RWPE2 (cell line): ENCODE measurements around the gene TPT1.
"Not testable (repeated sequence)": the region's sequence is repeated elsewhere in the genome, so short reads cannot be mapped to it uniquely, and the experiment has no call there.

ENCODE experiments used
- ATAC-seq: fragments of 200-7000 bp; cut with Tn5 transposase; 3 replicates; pipeline ENCODE4 v1.9.1; 2021; ENCODE audit warnings: low read depth
- DNase-seq: peaks from one replicate; pipeline ENCODE4 v3.0.0-alpha.2; 2020; ENCODE audit warnings: low spot score
- H3K27ac ChIP-seq: fragments of 450-650 bp; 2 replicates; pipeline ENCODE4 v1.5.1; 2017; ENCODE audit warnings: mild to moderate bottlenecking; ENCODE audit not compliant: poor library complexity, severe bottlenecking
- H3K27me3 ChIP-seq: fragments of 250-450 bp; sonication (Bioruptor Pico); 2 replicates; pipeline ENCODE4 v1.5.1; 2021; ENCODE audit warnings: mild to moderate bottlenecking, moderate library complexity; ENCODE audit not compliant: insufficient read depth, poor library complexity, severe bottlenecking
- H3K36me3 ChIP-seq: fragments of 250-450 bp; sonication (Bioruptor Pico); 2 replicates; pipeline ENCODE4 v1.5.1; 2020; ENCODE audit warnings: low read depth, mild to moderate bottlenecking, moderate library complexity
- H3K4me1 ChIP-seq: fragments of 250-450 bp; sonication (Bioruptor Pico); 2 replicates; pipeline ENCODE4 v1.5.1; 2021; ENCODE audit warnings: mild to moderate bottlenecking, moderate library complexity; ENCODE audit not compliant: insufficient read depth, poor library complexity, severe bottlenecking
- H3K4me3 ChIP-seq: fragments of 250-450 bp; sonication (Bioruptor Pico); 2 replicates; pipeline ENCODE4 v1.5.1; 2021; ENCODE audit warnings: mild to moderate bottlenecking, moderate library complexity; ENCODE audit not compliant: severe bottlenecking
- H3K9me3 ChIP-seq: fragments of 250-450 bp; sonication (Bioruptor Pico); 2 replicates; pipeline ENCODE4 v1.5.1; 2021; ENCODE audit warnings: mild to moderate bottlenecking, moderate library complexity; ENCODE audit not compliant: severe bottlenecking
- TF ChIP-seq, protein P1 (sequence below): fragments of 450-650 bp; IDR thresholded peaks from one replicate; pipeline ENCODE4 v1.5.1; 2017; ENCODE audit warnings: mild to moderate bottlenecking, moderate library complexity; ENCODE audit not compliant: poor library complexity, severe bottlenecking

Gene TPT1

DNA sequence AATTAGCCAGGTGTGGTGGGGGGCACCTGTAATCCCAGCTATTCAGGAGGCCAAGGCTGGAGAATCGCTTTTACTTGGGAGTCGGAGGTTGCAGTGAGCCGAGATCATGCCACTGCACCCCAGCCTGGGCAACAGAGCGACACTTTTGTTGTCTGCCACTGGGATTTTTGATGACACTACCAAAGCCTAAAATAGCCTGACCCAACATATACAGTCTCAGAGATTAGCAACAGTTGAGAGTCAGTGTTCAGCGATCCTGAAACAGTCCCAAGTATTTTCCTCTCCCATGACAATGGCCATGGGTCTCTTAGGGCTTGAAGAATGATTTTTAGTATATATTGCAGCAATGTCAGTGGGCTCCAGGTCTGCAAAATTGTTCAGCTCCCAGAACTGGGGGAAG is 44.3 kb upstream of the TPT1 start:
- no peaks in the 10 kb centered on the region for H3K9me3 ChIP-seq
- H3K27ac ChIP-seq: no peak overlapping the region
- no peak overlapping the region for H3K4me3 ChIP-seq
- ATAC-seq: no peak
- TF ChIP-seq, protein P1, sequence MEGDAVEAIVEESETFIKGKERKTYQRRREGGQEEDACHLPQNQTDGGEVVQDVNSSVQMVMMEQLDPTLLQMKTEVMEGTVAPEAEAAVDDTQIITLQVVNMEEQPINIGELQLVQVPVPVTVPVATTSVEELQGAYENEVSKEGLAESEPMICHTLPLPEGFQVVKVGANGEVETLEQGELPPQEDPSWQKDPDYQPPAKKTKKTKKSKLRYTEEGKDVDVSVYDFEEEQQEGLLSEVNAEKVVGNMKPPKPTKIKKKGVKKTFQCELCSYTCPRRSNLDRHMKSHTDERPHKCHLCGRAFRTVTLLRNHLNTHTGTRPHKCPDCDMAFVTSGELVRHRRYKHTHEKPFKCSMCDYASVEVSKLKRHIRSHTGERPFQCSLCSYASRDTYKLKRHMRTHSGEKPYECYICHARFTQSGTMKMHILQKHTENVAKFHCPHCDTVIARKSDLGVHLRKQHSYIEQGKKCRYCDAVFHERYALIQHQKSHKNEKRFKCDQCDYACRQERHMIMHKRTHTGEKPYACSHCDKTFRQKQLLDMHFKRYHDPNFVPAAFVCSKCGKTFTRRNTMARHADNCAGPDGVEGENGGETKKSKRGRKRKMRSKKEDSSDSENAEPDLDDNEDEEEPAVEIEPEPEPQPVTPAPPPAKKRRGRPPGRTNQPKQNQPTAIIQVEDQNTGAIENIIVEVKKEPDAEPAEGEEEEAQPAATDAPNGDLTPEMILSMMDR: no peak
- H3K27me3 ChIP-seq: no peaks in the 10 kb centered on the region
- no peak for DNase-seq
- no peaks in the 10 kb centered on the region for H3K4me1 ChIP-seq
- H3K36me3 ChIP-seq: peaks cover 6% of the 10 kb centered on the region

DNA sequence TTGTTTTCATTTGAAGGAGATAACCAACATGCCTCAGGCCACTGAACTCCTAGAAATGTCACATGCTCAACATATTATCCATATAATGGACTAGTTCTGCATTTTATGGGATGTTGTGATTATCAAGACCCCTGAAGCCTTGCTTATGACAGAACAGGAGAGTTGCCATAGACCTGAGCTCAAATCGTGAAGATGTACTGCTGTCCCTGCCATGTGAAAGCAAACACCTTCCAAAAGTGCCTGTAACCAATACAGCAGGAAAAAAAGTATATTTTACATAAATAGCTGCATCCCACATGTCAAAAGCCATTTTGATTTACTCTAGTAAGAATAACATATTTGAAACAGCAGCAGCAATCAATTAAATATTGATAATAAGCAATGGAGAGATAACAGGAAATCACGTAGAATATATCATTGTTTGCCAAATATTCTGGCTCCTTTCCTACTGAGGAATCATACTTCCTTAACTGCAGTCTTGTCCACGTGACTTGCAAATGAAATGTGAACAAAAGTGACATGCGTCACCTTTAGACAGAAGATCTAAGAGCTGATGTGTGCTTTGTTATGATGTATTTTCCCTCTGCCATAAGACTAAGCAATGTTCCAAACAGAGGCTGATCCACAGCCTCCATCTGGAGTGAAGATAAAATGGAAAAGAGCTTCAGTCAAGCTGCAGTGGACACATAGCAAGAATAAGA is 43.6 kb upstream of the TPT1 start:
- DNase-seq: no peak
- no peak overlapping the region for H3K4me3 ChIP-seq
- no peaks in the 10 kb centered on the region for H3K9me3 ChIP-seq
- H3K27me3 ChIP-seq: no peaks in the 10 kb centered on the region
- TF ChIP-seq, protein P1: no peak
- H3K36me3 ChIP-seq: peaks cover 6% of the 10 kb centered on the region
- ATAC-seq: no peak
- H3K4me1 ChIP-seq: no peaks in the 10 kb centered on the region
- no peak overlapping the region for H3K27ac ChIP-seq

DNA sequence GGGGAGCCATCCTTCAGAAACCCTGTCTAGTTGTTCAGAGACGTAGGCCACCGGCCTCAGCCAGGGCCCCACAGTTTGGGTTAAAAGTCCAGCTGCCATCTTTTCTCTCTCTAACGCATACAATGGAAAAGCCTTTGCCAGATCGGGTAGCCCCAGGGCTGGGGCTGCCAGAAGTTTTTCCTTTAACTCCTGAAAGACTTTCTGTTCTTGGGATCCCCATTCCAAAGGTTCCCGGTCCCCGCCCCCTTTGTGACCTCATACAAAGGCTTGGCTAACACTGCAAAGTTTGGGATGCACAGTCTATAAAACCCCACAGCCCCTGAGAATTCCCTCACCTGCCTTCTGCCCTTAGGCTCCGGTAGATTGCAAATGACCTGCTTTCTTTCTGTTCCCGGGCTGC is 41.8 kb upstream of the TPT1 start:
- not testable (repeated sequence) for ATAC-seq, H3K36me3 ChIP-seq, H3K27ac ChIP-seq, H3K9me3 ChIP-seq, H3K27me3 ChIP-seq, H3K4me3 ChIP-seq, DNase-seq, H3K4me1 ChIP-seq

DNA sequence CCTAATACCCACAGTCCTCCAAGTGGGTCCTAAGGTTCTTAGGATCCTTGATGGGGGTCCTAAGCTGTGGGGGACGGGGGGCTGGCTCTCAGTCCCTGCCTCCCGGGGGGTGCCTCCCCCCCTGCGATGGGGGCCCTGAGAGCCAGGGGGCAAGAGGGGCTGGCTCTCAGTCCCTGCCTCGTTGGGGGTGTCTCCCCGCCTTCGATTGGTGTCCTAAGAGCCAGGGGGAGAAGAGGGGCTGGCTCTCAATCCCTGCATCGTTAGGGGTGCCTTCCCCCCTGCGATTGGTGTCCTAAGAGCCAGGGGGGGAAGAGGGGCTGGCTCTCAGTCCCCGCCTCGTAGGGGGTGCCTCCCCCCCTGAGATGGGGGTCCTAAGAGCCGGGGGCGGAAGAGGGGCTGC is 40.2 kb upstream of the TPT1 start:
- Histone ChIP-seq H3K36me3 (peaks cover 6% of the 10 kb centered on the region), H3K4me1 (no peaks in the 10 kb centered on the region), H3K9me3 (no peaks in the 10 kb centered on the region), H3K4me3 (no peak overlapping the region), H3K27me3 (no peaks in the 10 kb centered on the region), H3K27ac (no peak overlapping the region)
- TF ChIP-seq, protein P1: no peak
- DNase-seq: no peak
- no peak for ATAC-seq

DNA sequence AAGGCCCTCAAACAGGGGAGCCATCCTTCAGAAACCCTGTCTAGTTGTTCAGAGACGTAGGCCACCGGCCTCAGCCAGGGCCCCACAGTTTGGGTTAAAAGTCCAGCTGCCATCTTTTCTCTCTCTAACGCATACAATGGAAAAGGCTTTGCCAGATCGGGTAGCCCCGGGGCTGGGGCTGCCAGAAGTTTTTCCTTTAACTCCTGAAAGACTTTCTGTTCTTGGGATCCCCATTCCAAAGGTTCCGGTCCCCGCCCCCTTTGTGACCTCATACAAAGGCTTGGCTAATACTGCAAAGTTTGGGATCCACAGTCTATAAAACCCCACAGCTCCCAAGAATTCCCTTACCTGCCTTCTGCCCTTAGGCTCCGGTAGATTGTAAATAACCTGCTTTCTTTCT is 39.7 kb upstream of the TPT1 start:
- not testable (repeated sequence) for H3K4me1 ChIP-seq, H3K36me3 ChIP-seq, H3K4me3 ChIP-seq, DNase-seq, H3K27me3 ChIP-seq, ATAC-seq, H3K9me3 ChIP-seq, H3K27ac ChIP-seq

DNA sequence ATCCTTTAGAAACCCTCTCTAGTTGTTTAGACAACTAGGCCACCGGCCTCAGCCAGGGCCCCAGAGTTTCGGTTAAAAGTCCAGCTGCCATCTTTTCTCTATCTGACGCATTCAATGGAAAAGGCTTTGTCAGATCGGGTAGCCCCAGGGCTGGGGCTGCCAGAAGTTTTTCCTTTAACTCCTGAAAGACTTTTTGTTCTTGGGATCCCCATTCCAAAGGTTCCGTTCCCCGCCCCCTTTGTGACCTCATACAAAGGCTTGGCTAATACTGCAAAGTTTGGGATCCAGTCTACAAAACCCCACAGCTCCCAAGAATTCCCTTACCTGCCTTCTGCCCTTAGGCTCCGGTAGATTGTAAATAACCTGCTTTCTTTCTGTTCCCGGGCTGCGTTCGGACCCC is 38.5 kb upstream of the TPT1 start:
- not testable (repeated sequence) for H3K27me3 ChIP-seq

DNA sequence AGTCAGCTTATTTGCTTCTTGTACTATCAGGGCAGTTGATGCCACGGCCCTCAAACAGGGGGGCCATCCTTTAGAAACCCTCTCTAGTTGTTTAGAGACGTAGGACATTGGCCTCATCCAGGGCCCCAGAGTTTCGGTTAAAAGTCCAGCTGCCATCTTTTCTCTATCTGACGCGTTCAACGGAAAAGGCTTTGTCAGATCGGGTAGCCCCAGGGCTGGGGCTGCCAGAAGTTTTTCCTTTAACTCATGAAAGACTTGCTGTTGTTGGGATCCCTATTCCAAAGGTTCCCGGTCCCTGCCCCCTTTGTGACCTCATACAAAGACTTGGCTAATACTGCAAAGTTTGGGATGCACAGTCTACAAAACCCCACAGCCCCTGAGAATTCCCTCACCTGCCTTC is 37.8 kb upstream of the TPT1 start:
- not testable (repeated sequence) for H3K36me3 ChIP-seq, H3K9me3 ChIP-seq, H3K4me1 ChIP-seq, H3K27ac ChIP-seq, H3K4me3 ChIP-seq, ATAC-seq, H3K27me3 ChIP-seq, DNase-seq

More for the DNA sequence above, 38.5 kb upstream of the TPT1 start:
- ATAC-seq, H3K36me3 ChIP-seq, H3K9me3 ChIP-seq, H3K4me1 ChIP-seq, DNase-seq, H3K27ac ChIP-seq, H3K4me3 ChIP-seq: not testable (repeated sequence)

DNA sequence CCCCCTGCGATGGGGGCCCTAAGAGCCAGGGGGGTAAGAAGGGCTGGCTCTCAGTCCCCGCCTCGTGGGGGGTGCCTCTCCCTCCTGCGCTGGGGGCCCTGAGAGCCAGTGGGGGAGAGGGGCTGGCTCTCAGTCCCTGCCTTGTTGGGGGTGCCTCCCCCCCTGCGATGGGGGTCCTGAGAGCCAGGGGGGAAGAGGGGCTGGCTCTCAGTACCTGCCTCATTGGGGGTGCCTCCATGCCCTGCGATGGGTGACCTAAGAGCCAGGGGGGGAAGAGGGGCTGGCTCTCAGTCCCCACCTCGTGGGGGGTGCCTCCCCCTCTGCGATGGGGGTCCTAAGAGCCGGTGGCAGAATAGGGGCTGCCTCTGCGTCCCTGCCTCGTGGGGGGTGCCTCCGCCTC is 36.3 kb upstream of the TPT1 start:
- H3K27ac ChIP-seq, H3K9me3 ChIP-seq, H3K4me3 ChIP-seq, ATAC-seq, H3K27me3 ChIP-seq, H3K36me3 ChIP-seq, H3K4me1 ChIP-seq, DNase-seq: not testable (repeated sequence)

DNA sequence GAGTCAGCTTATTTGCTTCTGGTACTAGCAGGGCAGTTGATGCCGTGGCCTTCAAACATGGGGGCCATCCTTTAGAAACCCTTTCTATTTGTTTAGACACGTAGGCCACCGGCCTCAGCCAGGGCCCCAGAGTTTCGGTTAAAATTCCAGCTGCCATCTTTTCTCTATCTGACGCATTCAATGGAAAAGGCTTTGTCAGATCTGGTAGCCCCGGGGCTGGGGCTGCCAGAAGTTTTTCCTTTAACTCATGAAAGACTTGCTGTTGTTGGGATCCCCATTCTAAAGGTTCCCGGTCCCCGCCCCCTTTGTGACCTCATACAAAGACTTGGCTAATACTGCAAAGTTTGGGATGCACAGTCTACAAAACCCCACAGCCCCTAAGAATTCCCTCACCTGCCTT is 35.7 kb upstream of the TPT1 start:
- not testable (repeated sequence) for DNase-seq

More for the DNA sequence above, 35.7 kb upstream of the TPT1 start:
- not testable (repeated sequence) for H3K27me3 ChIP-seq, H3K4me1 ChIP-seq, ATAC-seq, H3K4me3 ChIP-seq, H3K27ac ChIP-seq, H3K9me3 ChIP-seq, H3K36me3 ChIP-seq
